ENCODE measurements around the gene MTMR3.
"Not testable (repeated sequence)": the region's sequence is repeated elsewhere in the genome, so short reads cannot be mapped to it uniquely, and the experiment has no call there.

Gene MTMR3

DNA sequence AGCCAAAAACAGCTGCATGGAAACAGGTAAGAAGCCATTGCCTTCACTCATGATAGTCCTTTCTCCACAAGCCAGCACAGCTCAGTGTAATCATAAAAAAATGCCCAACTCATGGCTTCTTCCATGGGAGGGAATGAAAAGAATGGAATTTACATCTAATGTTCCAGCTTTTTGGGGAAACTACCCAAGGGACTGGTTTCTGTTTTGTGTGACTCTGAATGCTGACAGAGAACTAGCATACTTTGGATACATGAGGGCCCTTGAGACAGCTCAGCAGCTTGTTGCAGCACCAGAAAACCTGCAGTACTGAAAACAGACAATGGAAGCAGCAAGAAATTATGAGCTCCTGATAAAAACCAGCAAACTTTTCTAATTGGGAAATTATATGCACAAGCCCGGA is 173.0 kb downstream of the MTMR3 start:
- H3K4me1 ChIP-seq = peaks cover 10% of the 10 kb centered on the region
- no peaks in the 10 kb centered on the region; the same call in 1 of the 2 replicates for H3K36me3 ChIP-seq
- no peak overlapping the region for H3K4me3 ChIP-seq (ENCODE audit: low read depth, low read length)
- DNase-seq = no peak
- H3K9me3 ChIP-seq = no peaks in the 10 kb centered on the region
- no peaks in the 10 kb centered on the region for H3K27me3 ChIP-seq
- TF ChIP-seq, protein P1, sequence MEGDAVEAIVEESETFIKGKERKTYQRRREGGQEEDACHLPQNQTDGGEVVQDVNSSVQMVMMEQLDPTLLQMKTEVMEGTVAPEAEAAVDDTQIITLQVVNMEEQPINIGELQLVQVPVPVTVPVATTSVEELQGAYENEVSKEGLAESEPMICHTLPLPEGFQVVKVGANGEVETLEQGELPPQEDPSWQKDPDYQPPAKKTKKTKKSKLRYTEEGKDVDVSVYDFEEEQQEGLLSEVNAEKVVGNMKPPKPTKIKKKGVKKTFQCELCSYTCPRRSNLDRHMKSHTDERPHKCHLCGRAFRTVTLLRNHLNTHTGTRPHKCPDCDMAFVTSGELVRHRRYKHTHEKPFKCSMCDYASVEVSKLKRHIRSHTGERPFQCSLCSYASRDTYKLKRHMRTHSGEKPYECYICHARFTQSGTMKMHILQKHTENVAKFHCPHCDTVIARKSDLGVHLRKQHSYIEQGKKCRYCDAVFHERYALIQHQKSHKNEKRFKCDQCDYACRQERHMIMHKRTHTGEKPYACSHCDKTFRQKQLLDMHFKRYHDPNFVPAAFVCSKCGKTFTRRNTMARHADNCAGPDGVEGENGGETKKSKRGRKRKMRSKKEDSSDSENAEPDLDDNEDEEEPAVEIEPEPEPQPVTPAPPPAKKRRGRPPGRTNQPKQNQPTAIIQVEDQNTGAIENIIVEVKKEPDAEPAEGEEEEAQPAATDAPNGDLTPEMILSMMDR (IDR thresholded peaks at IDR 0.05; ENCODE audit: low read depth, low read length) = no peak

DNA sequence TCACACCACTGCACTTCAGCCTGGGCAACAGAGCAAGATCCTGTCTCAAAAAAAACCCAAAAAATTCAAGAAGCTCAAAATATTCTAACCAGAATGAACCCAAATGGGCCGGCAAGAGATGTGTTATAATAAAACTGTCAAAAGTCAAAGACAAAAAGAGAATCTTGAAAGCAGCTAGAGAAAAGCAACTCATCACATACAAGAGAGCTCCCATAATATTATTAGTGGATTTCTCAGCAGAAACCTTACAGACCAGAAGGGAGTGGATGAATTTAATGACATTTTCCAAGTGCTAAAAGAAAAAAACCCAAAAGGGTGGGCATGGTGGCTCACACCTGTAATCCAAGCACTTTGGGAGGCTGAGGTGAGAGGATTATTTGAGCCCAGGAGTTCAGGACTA is 174.4 kb downstream of the MTMR3 start:
- Histone ChIP-seq H3K4me3 (ENCODE audit: low read depth, low read length) (no peak overlapping the region), H3K9me3 (no peaks in the 10 kb centered on the region), H3K4me1 (peaks cover 10% of the 10 kb centered on the region), H3K27me3 (no peaks in the 10 kb centered on the region), H3K36me3 (no peaks in the 10 kb centered on the region; the same call in 1 of the 2 replicates)
- DNase-seq = no peak
- TF ChIP-seq, protein P1 (IDR thresholded peaks at IDR 0.05; ENCODE audit: low read depth, low read length) = no peak

DNA sequence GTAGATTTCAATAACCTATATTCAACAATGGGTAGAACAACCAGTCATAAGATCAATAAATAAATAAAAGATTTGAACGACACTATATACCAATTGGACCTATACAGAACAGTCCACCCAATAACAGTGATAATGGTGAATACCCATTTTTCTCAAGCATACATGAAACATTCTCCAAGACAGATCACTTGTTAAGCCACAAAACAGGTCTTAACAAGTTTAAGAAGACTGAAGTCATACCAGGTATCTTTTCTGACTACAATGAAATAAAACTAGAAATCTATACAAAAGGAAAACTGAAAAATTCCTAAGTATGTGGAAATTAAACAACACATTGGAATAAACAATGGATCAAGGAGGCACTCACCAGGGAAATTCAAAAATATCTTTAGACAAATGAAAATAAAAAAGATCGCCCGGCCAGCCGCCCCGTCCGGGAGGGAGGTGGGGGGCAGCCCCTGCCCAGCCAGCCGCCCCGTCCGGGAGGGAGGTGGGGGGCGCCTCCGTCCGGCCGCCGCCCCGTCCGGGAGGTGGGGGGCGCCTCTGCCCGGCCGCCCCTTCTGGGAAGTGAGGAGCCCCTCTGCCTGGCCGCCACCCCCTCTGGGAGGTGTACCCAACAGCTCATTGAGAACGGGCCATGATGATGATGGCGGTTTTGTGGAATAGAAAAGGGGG is 176.5 kb downstream of the MTMR3 start:
- H3K9me3 ChIP-seq; H3K4me3 ChIP-seq (ENCODE audit: low read depth, low read length); H3K27me3 ChIP-seq; DNase-seq; H3K4me1 ChIP-seq; H3K36me3 ChIP-seq: not testable (repeated sequence)

DNA sequence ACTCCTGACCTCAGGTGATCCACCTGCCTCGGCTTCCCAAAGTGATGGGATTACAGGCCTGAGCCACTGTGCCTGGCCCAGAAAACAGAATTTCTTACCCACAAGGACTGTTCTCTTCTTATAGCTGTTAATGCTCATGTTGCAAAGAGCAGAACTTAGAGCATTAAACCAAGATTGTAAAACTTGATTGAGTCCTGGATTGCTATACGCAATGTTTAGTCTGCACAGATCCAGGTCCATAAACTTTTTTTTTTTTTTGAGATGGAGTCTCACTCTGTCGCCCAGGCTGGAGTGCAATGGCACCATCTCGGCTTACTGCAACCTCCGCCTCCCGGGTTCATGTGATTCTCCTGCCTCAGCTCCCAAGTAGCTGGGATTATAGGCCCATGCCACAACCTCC is 178.1 kb downstream of the MTMR3 start:
- not testable (repeated sequence) for H3K36me3 ChIP-seq; DNase-seq; H3K9me3 ChIP-seq; H3K4me1 ChIP-seq; H3K4me3 ChIP-seq (ENCODE audit: low read depth, low read length); H3K27me3 ChIP-seq

DNA sequence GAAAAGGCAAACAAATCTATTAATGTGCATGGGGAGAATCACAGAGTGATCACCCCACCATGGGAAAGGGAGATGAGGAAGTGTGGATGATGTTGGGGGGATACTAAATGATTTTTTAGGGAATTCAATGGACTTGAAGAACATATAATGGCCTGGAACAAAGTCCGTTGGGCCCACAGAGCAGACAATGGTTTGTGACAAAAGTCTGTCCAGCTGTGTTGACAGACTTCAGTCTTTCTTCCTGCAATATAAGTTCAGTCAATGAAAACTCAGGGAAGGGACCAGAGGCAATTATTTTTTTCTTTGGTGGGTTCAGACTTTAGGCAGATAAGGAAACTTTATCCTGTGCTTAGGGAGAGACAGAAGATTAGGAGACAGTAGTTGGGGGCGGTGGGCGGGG is 179.3 kb downstream of the MTMR3 start:
- no peaks in the 10 kb centered on the region for H3K4me1 ChIP-seq
- no peaks in the 10 kb centered on the region for H3K36me3 ChIP-seq
- no peak overlapping the region for H3K4me3 ChIP-seq (ENCODE audit: low read depth, low read length)
- TF ChIP-seq, protein P1 (IDR thresholded peaks at IDR 0.05; ENCODE audit: low read depth, low read length) = no peak
- no peak for DNase-seq
- H3K9me3 ChIP-seq = 0 out of 2 replicates have a peak, but pooled peaks cover 2% of the 10 kb centered on the region
- no peaks in the 10 kb centered on the region for H3K27me3 ChIP-seq

DNA sequence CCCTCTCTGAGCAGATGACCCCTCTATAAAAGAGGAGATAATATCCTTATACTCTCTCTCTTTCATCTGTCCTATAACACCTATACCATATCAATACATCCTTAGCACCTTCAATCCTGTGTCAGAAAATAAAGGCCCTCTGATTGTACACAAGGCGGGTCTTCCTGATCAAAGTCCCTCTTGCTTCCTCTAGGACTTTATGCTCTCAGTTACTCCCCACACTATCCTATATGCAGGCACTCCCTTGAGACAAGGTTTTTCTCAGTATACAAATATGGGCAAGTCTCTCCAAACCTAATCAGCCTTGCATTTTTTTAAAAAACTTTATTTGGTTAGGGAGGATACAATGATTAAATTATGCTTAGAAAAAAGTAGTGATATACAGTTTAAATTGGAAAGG is 180.0 kb downstream of the MTMR3 start:
- DNase-seq = no peak
- no peaks in the 10 kb centered on the region for H3K27me3 ChIP-seq
- 0 out of 2 replicates have a peak, but pooled peaks cover 2% of the 10 kb centered on the region for H3K9me3 ChIP-seq
- no peaks in the 10 kb centered on the region for H3K36me3 ChIP-seq
- H3K4me1 ChIP-seq = no peaks in the 10 kb centered on the region
- TF ChIP-seq, protein P1 (IDR thresholded peaks at IDR 0.05; ENCODE audit: low read depth, low read length) = no peak
- no peak overlapping the region for H3K4me3 ChIP-seq (ENCODE audit: low read depth, low read length)

DNA sequence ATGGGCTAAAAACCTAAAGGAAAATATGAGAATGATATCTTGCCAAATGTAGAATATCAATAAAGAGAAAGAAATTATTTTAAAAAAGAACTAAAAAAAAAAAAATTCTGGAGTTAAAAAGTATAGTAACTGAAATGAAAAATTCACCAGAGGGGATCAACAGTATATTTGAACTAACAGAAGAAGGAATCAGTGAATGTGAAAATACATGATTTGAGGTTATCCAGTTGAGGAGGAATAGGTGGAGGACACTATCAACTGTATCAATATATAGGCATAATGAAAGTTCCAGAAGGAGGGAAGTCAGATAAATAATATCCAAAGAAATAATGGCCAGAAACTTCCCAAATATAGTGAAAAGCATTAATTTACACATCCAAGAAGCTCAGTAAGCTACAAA is 181.2 kb downstream of the MTMR3 start:
- TF ChIP-seq, protein P1 (IDR thresholded peaks at IDR 0.05; ENCODE audit: low read depth, low read length) = no peak
- Histone ChIP-seq H3K27me3 (no peaks in the 10 kb centered on the region), H3K4me3 (ENCODE audit: low read depth, low read length) (no peak overlapping the region), H3K4me1 (no peaks in the 10 kb centered on the region), H3K9me3 (0 out of 2 replicates have a peak, but pooled peaks cover 2% of the 10 kb centered on the region), H3K36me3 (no peaks in the 10 kb centered on the region)
- DNase-seq = no peak
